Stromal cell of bone marrow (primary cell): Measurements from ENCODE around the gene GSN.
A peak's percentile ranks its signal among the peaks of the same experiment; 100 is the strongest.

Source experiments
- DNase-seq: peaks from one replicate; pipeline ENCODE4 v3.0.0-alpha.2; 2012; ENCODE audit warnings: low read depth

The GSN gene

GRCh38 chr9:121323449-121324151, 55.6 kb downstream of the GSN start:
- no peak for DNase-seq

GRCh38 chr9:121324316-121324715, 56.4 kb downstream of the GSN start:
- DNase-seq: no peak

GRCh38 chr9:121324755-121325154, 56.8 kb downstream of the GSN start:
- no peak for DNase-seq

GRCh38 chr9:121325387-121325786, 57.4 kb downstream of the GSN start:
- no peak for DNase-seq

GRCh38 chr9:121326130-121326838, 58.3 kb downstream of the GSN start:
- DNase-seq: peak; percentile 92

- DNase-seq: no peak
These were observed 59.1 kb downstream of the GSN start for GRCh38 chr9:121326901-121327613.

- no peak for DNase-seq
These were observed 60.5 kb downstream of the GSN start for GRCh38 chr9:121328476-121328875.

GRCh38 chr9:121328876-121329681, 61.1 kb downstream of the GSN start:
- DNase-seq: no peak

- no peak for DNase-seq
These were observed 63.6 kb downstream of the GSN start for GRCh38 chr9:121331549-121331948.

- peak; percentile 63 for DNase-seq
These were observed 64.2 kb downstream of the GSN start for GRCh38 chr9:121331992-121332685.

GRCh38 chr9:121333950-121334773, 66.2 kb downstream of the GSN start:
- no peak for DNase-seq

GRCh38 chr9:121336665-121337064, 68.7 kb downstream of the GSN start:
- DNase-seq: no peak

- DNase-seq: no peak
These were observed 71.5 kb downstream of the GSN start for GRCh38 chr9:121339437-121339836.

- no peak for DNase-seq
These were observed 72.9 kb downstream of the GSN start for GRCh38 chr9:121340676-121341392.

- no peak for DNase-seq
These were observed 76.2 kb downstream of the GSN start for GRCh38 chr9:121344184-121344583.

- DNase-seq: no peak
These were observed 77.1 kb downstream of the GSN start for GRCh38 chr9:121345070-121345469.

GRCh38 chr9:121348221-121348620, 80.3 kb downstream of the GSN start:
- no peak for DNase-seq

- DNase-seq: no peak
These were observed 81.0 kb downstream of the GSN start for GRCh38 chr9:121349009-121349408.

- no peak for DNase-seq
These were observed 82.1 kb downstream of the GSN start for GRCh38 chr9:121350036-121350435.

- DNase-seq: peak; percentile 95
These were observed 83.1 kb downstream of the GSN start for GRCh38 chr9:121350993-121351561.
